Measurements from ENCODE around the gene CDC45.

GRCh38 chr22:19567157-19568009 is 87.7 kb downstream of the CDC45 start:
- TF ChIP-seq, protein P1, sequence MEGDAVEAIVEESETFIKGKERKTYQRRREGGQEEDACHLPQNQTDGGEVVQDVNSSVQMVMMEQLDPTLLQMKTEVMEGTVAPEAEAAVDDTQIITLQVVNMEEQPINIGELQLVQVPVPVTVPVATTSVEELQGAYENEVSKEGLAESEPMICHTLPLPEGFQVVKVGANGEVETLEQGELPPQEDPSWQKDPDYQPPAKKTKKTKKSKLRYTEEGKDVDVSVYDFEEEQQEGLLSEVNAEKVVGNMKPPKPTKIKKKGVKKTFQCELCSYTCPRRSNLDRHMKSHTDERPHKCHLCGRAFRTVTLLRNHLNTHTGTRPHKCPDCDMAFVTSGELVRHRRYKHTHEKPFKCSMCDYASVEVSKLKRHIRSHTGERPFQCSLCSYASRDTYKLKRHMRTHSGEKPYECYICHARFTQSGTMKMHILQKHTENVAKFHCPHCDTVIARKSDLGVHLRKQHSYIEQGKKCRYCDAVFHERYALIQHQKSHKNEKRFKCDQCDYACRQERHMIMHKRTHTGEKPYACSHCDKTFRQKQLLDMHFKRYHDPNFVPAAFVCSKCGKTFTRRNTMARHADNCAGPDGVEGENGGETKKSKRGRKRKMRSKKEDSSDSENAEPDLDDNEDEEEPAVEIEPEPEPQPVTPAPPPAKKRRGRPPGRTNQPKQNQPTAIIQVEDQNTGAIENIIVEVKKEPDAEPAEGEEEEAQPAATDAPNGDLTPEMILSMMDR (IDR thresholded peaks at IDR 0.05) = no peak
- TF ChIP-seq POLR2A (IDR thresholded peaks at IDR 0.05) = no peak

Measured in ovary (tissue), 3 donors.